HG02678 (cell line): ENCODE measurements around the gene NEK11.

Experiments
- ATAC-seq: cut with Tn5 transposase; IDR thresholded peaks from one replicate; pipeline ENCODE4 v1.9.1; 2021; ENCODE audit warnings: mild to moderate bottlenecking, moderate library complexity; ENCODE audit not compliant: unreplicated experiment

Gene NEK11

DNA sequence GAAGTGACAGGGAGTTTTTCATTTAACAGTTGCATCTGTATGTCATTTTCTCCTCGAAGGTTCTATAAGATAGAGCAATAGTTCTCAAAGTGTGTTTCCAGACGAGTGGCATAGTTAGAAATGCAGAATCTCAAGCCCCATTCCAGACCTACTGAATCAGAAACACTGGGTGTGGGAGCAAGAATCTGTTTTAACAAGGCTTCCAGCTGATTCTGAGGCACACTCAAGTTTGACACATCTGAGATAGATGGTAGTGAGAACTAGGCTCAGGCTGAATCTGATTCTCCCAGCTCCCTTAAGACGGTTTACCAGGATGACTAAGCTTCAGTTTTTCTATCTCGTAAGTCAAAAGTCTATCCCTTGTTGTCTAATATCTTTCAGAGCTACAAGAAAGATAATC is 195.1 kb downstream of the NEK11 start:
- no peak for ATAC-seq

- no peak for ATAC-seq
Measured at GRCh38 chr3:131222599-131222998, 195.9 kb downstream of the NEK11 start.

DNA sequence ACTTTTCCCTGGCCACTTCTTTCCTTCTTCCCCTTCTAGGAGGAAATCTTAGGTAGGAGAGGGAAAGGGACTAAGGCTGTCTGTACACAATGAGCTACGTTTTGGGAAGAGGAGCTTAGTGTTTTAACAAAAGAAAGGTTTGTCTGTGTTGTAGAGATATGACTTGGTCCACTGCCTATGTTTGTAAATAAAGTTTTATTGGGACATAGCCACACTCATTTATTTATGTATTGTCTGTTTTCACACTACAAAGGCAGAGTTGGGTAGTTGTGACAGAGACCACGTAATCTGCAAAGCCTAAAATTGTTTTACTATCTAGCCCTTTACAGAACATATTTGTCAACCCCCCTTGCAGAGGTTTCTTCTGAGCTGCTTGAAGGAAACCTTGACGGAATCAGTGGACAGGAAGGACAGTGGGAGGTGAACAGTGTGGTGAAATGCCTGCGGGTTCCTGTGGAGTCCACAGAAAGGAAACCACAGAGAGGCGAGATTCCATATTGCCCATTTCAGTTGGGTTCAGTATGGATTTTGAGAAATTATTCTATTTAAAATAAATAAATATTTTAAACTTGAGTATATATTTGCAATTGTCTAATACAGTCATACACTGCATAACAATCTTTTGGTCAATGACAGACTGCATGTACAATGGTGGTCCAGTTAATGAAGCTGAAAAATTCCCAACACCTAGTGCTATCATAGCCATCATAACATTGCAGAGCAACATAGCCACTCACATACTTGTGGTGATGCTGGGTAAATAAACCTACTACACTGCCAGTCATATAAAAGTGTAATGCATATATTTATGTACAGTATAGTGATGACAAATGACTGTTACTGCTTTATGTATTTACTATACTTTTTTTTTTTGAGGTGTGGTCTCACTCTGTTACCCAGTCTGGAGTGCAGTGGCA is 197.0 kb downstream of the NEK11 start:
- no peak for ATAC-seq

DNA sequence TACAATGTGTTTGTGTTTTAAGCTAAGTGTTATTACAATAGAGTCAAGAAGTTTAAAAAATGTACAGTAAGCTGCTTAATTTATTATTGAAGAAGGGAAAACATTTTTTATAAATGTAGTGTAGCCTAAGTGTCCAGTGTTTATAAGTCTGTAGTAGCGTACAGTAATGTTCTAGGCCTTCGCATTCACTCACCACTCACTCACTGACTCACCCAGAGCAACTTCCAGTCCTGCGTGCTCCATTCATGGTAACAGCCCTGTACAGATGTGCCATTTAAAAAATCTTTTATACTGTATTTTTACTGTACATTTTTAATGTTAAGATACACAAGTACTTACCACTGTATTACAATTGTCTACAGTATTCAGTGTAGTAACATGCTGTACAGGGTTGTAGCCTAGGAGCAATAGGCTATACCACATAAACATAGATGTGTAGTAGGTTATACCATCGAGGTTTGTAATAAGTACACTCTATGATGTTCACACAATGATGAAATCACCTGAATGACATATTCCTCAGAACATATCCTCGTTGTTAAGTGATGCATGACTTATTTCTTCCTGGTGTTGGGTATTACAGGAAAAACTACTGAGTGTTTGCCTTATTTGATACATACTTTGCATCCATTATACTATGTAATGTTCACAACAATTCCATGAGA is 198.3 kb downstream of the NEK11 start:
- no peak for ATAC-seq

- ATAC-seq, result no peak
Measured at GRCh38 chr3:131228522-131228921, 201.8 kb downstream of the NEK11 start.

DNA sequence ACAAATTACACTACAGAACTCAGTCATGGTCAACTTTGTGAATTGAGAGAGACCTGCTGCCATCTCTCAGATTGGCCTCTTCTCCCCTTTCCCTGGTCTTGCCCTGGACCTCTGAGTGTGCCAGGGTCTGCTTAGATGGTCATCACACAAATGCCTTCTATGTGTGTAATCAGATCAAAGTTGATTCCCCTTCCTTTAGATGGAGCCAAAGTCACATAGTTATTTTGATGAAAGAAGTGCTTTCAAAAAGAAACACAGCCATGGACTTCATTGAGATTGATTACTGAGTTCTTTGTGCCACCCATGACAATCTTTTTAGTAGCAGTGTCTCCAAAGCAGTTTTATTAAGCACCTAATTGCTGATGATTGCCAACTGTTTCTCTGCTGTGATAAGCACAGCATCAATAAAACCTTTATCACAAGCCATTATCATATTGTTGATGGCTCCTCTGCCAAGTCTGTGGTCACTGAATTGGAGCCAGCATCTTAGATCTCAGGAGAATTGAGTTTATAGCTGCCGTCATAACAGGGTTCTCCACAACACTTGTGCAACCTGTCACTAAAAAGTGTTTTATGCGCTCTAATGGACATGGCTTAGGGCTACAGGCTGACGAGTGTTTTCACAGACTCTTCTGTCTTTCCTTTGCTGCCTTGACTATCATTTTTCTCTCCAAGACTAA is 205.2 kb downstream of the NEK11 start:
- ATAC-seq, result no peak

DNA sequence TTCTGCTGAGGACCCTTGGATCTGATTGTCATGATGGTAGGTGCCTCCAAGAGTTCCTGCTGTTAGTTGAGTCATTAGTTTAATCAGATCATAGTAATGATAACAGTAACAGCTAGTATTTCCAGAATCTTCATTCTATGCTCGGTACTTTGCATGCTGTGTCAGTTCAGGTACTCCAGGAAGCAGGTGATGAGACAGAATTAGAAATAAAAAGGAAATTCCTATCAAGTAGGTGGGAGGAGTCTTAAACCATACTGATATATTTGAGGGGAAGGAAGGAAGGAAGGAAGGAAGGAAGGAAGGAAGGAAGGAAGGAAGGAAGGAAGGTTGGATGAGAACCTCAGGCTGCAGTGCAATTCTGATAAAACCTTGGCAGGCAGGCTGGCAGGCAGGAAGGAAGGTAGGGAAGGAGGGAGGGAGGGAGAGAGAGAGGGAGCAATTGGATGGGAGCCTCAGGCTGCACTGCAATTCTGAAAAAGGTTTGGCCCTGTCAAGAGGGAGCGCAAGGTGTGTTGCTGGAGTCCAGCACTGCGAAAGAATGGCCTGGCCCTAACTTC is 206.1 kb downstream of the NEK11 start:
- ATAC-seq, result no peak

DNA sequence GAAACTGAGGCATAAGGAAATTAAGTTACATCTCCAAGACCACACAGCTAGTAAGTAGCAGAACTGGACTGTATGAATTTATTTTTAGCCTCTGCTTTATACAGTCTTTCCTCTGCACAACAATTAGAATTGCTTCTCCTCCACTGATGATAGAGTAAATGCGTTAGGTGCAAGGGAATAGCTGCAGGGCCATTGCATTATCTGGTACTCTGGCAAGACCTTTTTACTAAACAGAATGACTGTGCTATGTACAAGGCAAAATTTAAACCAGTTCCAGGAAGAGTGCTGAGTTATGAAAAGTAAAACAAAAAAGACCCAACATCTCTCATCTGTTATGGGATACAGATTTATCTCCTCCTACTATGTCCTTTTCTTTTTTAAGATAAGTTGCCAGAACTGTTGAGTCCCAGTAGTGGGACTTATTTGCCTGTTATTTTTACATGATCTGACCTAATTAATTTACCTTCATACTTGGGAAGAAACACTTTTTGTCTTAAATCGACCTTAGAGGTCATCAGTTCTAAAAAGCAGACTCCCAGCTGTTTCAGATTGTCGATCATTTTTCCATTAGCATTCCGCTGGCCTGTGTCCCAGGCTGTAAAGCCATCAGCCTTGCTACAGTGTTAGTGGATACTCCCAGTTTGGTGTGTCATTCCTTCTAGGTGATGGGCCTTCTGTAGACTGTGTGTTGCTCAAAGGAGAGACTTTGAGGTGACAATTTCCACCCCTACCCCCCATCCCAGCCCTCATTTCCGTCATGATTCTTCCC is 207.4 kb downstream of the NEK11 start:
- no peak for ATAC-seq

- no peak for ATAC-seq
Measured at GRCh38 chr3:131236421-131236820, 209.7 kb downstream of the NEK11 start.

DNA sequence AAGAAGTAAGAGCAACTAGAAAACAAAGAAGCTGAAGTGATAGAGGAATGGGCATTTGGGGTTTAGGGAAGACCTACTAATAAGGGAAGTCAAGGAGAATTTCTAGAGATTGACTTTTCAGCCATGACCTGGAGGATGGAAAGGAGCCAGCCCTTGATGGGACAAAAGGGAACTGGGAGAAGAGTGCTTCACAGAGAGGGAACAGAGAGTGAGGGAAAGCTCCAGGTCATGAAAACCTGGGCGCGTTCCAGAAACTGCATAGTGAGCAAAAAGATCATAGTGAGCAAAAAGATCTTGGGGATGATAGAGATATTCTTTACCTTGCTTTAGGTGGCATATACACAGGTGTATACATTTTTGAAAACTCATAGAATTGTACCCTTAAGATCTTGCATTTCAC is 211.8 kb downstream of the NEK11 start:
- no peak for ATAC-seq

- no peak for ATAC-seq
Measured at GRCh38 chr3:131239267-131239666, 212.6 kb downstream of the NEK11 start.

DNA sequence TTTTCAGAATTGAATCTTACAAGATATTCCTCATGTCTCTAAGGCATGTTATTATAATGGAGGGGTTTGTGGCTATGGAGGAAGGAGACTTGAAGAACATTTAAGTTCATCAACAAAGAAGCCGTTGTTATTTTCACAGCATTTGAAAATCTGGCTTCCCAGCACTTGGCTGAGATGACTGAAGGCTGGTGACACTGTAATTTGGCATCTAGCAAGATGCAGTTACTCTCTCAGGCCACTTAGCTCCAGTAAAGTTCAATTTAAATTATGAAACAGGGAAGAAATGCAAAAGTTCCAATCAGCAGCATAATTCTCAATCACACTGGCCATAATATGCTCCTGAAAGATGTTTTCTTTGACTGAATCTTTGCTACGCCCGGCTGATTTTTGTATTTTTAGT is 215.5 kb downstream of the NEK11 start:
- ATAC-seq, result no peak

DNA sequence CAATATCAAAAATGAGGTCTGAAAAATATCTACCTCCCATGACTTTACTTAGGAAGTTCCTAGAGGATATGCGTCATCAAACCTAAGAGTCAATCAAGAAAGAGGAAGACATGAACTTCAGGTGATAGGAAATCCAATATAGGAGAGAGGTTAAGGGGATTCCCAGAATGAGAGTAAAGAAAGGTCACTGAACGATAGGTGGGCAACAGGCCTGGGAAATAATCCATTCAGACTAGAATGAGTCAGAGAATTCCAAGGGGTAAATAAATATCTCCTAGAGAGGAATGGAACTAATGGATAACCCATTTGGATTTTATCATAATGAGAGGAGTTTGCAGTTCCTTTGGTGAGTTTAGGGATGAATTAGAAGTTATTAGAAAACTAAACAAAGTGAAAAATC is 223.8 kb downstream of the NEK11 start:
- no peak for ATAC-seq

DNA sequence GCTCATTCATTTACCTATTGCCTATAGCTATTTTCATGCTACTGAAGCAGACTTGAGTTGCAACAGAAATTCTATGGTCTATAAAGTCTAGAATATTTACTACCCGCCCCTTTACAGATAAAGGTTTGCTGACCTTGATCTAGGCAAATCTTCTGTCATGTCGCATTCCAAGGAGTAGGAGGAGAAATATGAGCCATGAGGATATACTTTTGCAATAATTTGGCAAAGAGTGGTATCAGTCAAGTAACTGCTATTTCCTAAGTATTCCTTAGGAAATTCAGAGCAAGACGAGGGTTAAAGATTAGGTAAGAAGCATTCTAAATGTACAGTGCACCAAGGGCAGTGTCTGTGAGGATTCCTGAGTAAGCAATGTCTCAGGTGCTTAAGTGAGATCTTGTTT is 233.8 kb downstream of the NEK11 start:
- no peak for ATAC-seq

- ATAC-seq, result no peak
Measured at GRCh38 chr3:131261104-131261503, 234.4 kb downstream of the NEK11 start.

DNA sequence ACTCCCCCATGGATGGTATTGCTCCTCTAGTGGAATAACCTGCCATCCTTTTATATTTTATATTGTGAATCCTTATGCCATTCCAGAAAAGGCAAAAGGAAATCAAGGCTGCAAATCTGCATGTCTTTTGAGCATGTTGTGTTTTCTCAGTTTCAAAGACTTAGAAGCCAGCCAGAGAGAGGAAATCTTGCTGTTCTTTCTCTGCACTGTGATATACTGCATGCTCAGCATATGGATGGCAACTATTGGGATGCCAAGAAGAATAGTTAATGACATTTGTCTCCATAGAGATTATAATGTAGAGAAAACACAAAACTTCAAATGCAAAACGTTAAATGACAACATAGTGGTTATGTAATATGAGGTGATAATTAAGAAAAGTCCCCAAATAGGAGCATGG is 248.9 kb downstream of the NEK11 start:
- ATAC-seq, result no peak

DNA sequence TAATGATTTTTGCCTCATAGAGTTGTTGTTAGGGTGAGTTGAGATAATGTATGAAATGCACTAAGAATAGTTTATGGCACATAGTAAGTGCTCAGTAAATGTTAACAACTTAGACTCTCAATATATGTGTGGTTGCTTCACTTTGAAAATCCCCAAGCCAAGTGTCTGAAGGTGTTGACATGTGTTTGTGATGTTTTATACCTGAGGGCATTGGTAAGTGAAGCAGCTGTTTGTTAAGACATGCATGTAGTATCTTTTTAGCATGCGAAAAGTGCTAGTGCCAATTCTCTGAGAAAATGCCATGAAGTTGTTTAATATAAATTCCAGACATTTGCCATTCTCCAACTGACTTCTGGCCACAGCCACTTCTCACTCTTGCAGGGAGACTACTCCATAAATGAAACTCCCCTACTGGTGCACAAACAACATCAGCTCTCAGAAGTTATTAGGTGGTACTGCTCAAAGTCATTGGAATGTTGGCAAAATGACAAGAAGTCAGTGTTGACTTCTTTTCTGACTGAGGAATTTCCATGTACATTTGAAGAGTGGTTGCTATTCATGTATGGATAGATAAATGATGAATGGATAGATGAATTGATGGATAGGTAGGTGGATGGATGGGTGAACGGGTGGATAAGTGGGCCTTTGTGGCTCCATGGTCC is 251.3 kb downstream of the NEK11 start:
- ATAC-seq, result no peak

GRCh38 chr3:131279577-131279976 is 252.9 kb downstream of the NEK11 start:
- ATAC-seq, result no peak

DNA sequence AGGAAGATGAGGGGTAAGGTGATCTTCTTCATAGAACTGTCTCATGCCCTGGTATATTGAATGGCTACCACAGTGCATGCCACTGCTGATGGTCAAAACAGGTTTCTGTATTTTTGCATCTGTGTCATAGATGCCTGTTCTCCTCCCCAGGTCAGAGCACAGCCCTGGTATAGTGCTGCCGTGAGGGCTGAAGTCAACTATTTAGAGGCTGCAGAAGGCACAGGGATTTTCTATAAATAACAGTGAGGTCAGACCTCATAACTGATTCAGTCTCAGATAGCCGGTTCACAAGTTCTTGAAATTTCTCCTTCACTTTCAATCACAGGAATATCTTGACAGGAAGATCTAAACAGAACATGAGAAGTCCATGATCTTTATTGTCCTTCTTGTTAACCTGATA is 255.7 kb downstream of the NEK11 start:
- no peak for ATAC-seq

GRCh38 chr3:131282967-131283366 is 256.3 kb downstream of the NEK11 start:
- ATAC-seq, result no peak
